DOHH2 (cell line): ENCODE data around the gene GDI1.

Experiments
- H3F3A ChIP-seq: fragments of 200-600 bp; sonication (generic), shearing (Covaris generic); 2 replicates; pipeline ENCODE4 v1.6.0; 2016; ENCODE audit warnings: antibody characterized with exemption, mild to moderate bottlenecking; ENCODE audit not compliant: control insufficient read depth, insufficient read depth
- H3K27ac ChIP-seq: fragments of 200-600 bp; sonication (generic); 2 replicates; pipeline ENCODE4 v1.5.1; 2014; ENCODE audit warnings: low read depth, mild to moderate bottlenecking, low read length, moderate library complexity
- H3K27me3 ChIP-seq: fragments of 200-600 bp; sonication (generic); 2 replicates; pipeline ENCODE4 v1.6.1; 2014; ENCODE audit warnings: mild to moderate bottlenecking, low read length, mixed read lengths; ENCODE audit not compliant: control insufficient read depth
- H3K36me3 ChIP-seq: fragments of 200-600 bp; sonication (generic); 2 replicates; pipeline ENCODE4 v1.6.1; 2014; ENCODE audit warnings: mild to moderate bottlenecking, low read length, moderate library complexity, mixed read lengths; ENCODE audit not compliant: control insufficient read depth
- H3K4me1 ChIP-seq: fragments of 200-600 bp; sonication (generic); 2 replicates; pipeline ENCODE4 v1.6.1; 2014; ENCODE audit warnings: mild to moderate bottlenecking, low read length, mixed read lengths; ENCODE audit not compliant: control insufficient read depth
- H3K4me2 ChIP-seq: fragments of 200-600 bp; sonication (generic); 2 replicates; pipeline ENCODE4 v1.6.0; 2014; ENCODE audit warnings: mild to moderate bottlenecking, low read length, moderate library complexity
- H3K4me3 ChIP-seq: fragments of 200-600 bp; sonication (generic); 2 replicates; pipeline ENCODE4 v1.5.1; 2014; ENCODE audit warnings: mild to moderate bottlenecking, low read length, mixed read lengths
- H3K79me2 ChIP-seq: fragments of 200-600 bp; sonication (generic); 2 replicates; pipeline ENCODE4 v1.6.1; 2014; ENCODE audit warnings: mild to moderate bottlenecking, low read length, mixed read lengths; ENCODE audit not compliant: control insufficient read depth
- H3K9me2 ChIP-seq: fragments of 200-600 bp; sonication (generic); replicated peaks from 2 replicates; pipeline ENCODE4 v1.6.1; 2014; ENCODE audit warnings: mild to moderate bottlenecking, low read length, mixed read lengths; ENCODE audit not compliant: control insufficient read depth
- H3K9me3 ChIP-seq: fragments of 200-600 bp; sonication (generic); 2 replicates; pipeline ENCODE4 v1.6.1; 2014; ENCODE audit warnings: antibody characterized with exemption, low read length, mixed read lengths; ENCODE audit not compliant: control insufficient read depth, insufficient read depth
- H4K20me1 ChIP-seq: fragments of 200-600 bp; sonication (generic); 2 replicates; pipeline ENCODE4 v1.6.0; 2014; ENCODE audit warnings: low read depth, mild to moderate bottlenecking, antibody characterized with exemption, low read length, moderate library complexity; ENCODE audit not compliant: control insufficient read depth, insufficient read depth
- CTCF ChIP-seq: fragments of 200-600 bp; sonication (generic); IDR thresholded peaks from one replicate; pipeline ENCODE4 v1.5.1; 2014; ENCODE audit warnings: antibody characterized with exemption, mild to moderate bottlenecking, low read depth, low read length; ENCODE audit not compliant: poor library complexity, severe bottlenecking
- EZH2phosphoT487 ChIP-seq: fragments of 200-600 bp; sonication (generic); IDR thresholded peaks from 2 replicates; pipeline ENCODE4 v1.6.1; 2017; ENCODE audit warnings: borderline replicate concordance, mild to moderate bottlenecking, antibody characterized with exemption, low read length, moderate library complexity, mixed read lengths

The GDI1 gene

GRCh38 chrX:154471839-154472684, 35.1 kb downstream of the GDI1 start:
- H3K36me3 ChIP-seq = no peaks in the 10 kb centered on the region; the same call in 1 of the 2 replicates
- no peaks in the 10 kb centered on the region for H3K9me2 ChIP-seq
- no peak overlapping the region for H3K27ac ChIP-seq
- no peak overlapping the region for H3K4me3 ChIP-seq
- no peaks in the 10 kb centered on the region for H3K9me3 ChIP-seq
- H3K4me2 ChIP-seq = no peak overlapping the region
- H3K79me2 ChIP-seq = no peaks in the 10 kb centered on the region
- H3K27me3 ChIP-seq = no peaks in the 10 kb centered on the region
- no peak for TF ChIP-seq CTCF
- TF ChIP-seq EZH2phosphoT487 = no peak
- no peaks in the 10 kb centered on the region for H4K20me1 ChIP-seq
- no peaks in the 10 kb centered on the region for H3F3A ChIP-seq
- no peaks in the 10 kb centered on the region; the same call in 1 of the 2 replicates for H3K4me1 ChIP-seq

- Histone ChIP-seq H3K27ac (no peak overlapping the region), H3K4me1 (peaks cover 7% of the 10 kb centered on the region), H3K9me2 (no peaks in the 10 kb centered on the region), H3K79me2 (peaks cover 3% of the 10 kb centered on the region), H3K4me2 (no peak overlapping the region), H3K4me3 (no peak overlapping the region), H3K9me3 (no peaks in the 10 kb centered on the region), H3K36me3 (no peaks in the 10 kb centered on the region; the same call in 1 of the 2 replicates), H3K27me3 (no peaks in the 10 kb centered on the region), H3F3A (peaks cover 2% of the 10 kb centered on the region; the same call in 1 of the 2 replicates), H4K20me1 (no peaks in the 10 kb centered on the region)
- TF ChIP-seq CTCF (no peak), EZH2phosphoT487 (no peak)
These were observed 36.0 kb downstream of the GDI1 start for GRCh38 chrX:154472685-154473632.

- Histone ChIP-seq H3K4me3 (no peak overlapping the region), H3K79me2 (peaks cover 8% of the 10 kb centered on the region), H3K9me2 (no peaks in the 10 kb centered on the region), H3K27ac (no peak overlapping the region), H3K4me1 (peaks cover 9% of the 10 kb centered on the region), H3F3A (peaks cover 2% of the 10 kb centered on the region; the same call in 1 of the 2 replicates), H3K36me3 (no peaks in the 10 kb centered on the region), H3K4me2 (no peak overlapping the region), H3K27me3 (no peaks in the 10 kb centered on the region), H4K20me1 (no peaks in the 10 kb centered on the region), H3K9me3 (no peaks in the 10 kb centered on the region)
- TF ChIP-seq EZH2phosphoT487 (no peak), CTCF (no peak)
These were observed 36.7 kb downstream of the GDI1 start for GRCh38 chrX:154473683-154474082.
